WTC11 (cell line): ENCODE results near the gene PSMD14. TPM values are rescaled to one million over a fixed set of nuclear protein-coding genes. Genes with fewer than 3 reads are reported as not detected.
A peak's percentile ranks its signal among the peaks of the same experiment; 100 is the strongest.

Source experiments
- ESRRA ChIP-seq: sonication (generic); formaldehyde crosslinking; IDR thresholded peaks from 2 replicates; pipeline ENCODE4 v1.8.1; 2022; ENCODE audit warnings: mild to moderate bottlenecking, missing genetic modification reagents, borderline replicate concordance
- FOXP4 ChIP-seq: sonication (generic); formaldehyde crosslinking; IDR thresholded peaks from 2 replicates; pipeline ENCODE4 v1.8.0; 2022; ENCODE audit warnings: mild to moderate bottlenecking, missing genetic modification reagents
- GRHL2 ChIP-seq: fragments of 250-450 bp; sonication (Bioruptor Pico); IDR thresholded peaks from 2 replicates; pipeline ENCODE4 v1.8.0; 2022; ENCODE audit warnings: mild to moderate bottlenecking, moderate library complexity; ENCODE audit not compliant: insufficient replicate concordance, severe bottlenecking
- JAZF1 ChIP-seq: fragments of 250-450 bp; sonication (Bioruptor Pico); IDR thresholded peaks from 2 replicates; pipeline ENCODE4 v1.9.0; 2021; ENCODE audit warnings: moderate library complexity, mild to moderate bottlenecking, inconsistent platforms
- JUN ChIP-seq: sonication (generic); formaldehyde crosslinking; IDR thresholded peaks from 2 replicates; pipeline ENCODE4 v1.8.0; 2023; ENCODE audit warnings: mild to moderate bottlenecking, missing genetic modification reagents
- KAT7 ChIP-seq: sonication (generic); formaldehyde crosslinking; IDR thresholded peaks from 2 replicates; pipeline ENCODE4 v1.8.1; 2023; ENCODE audit warnings: missing genetic modification reagents, mild to moderate bottlenecking, borderline replicate concordance
- PREB ChIP-seq: sonication (generic); formaldehyde crosslinking; IDR thresholded peaks from 2 replicates; pipeline ENCODE4 v1.8.1; 2022; ENCODE audit warnings: mild to moderate bottlenecking, missing genetic modification reagents, moderate library complexity, borderline replicate concordance
- SOX15 ChIP-seq: fragments of 250-450 bp; sonication (Bioruptor Pico); IDR thresholded peaks from 2 replicates; pipeline ENCODE4 v1.9.0; 2021; ENCODE audit warnings: mild to moderate bottlenecking
- USF1 ChIP-seq: sonication (generic); formaldehyde crosslinking; IDR thresholded peaks from 2 replicates; pipeline ENCODE4 v1.8.0; 2022; ENCODE audit warnings: mild to moderate bottlenecking, missing genetic modification reagents
- ZNF121 ChIP-seq: sonication (generic); formaldehyde crosslinking; IDR thresholded peaks from 2 replicates; pipeline ENCODE4 v1.8.0; 2023; ENCODE audit warnings: missing genetic modification reagents
- ZNF138 ChIP-seq: sonication (generic); formaldehyde crosslinking; conservative IDR thresholded peaks from 2 replicates; pipeline ENCODE4 v1.8.1; 2022; ENCODE audit warnings: mild to moderate bottlenecking, moderate library complexity, missing genetic modification reagents
- ZNF317 ChIP-seq: sonication (generic); formaldehyde crosslinking; IDR thresholded peaks from 2 replicates; pipeline ENCODE4 v1.8.1; 2023; ENCODE audit warnings: low read depth, mild to moderate bottlenecking, moderate library complexity, missing genetic modification reagents, borderline replicate concordance
- ZNF423 ChIP-seq: fragments of 250-450 bp; sonication (Bioruptor Pico); IDR thresholded peaks from 2 replicates; pipeline ENCODE4 v2.1.2; 2022; ENCODE audit warnings: mild to moderate bottlenecking, moderate library complexity
- ZNF532 ChIP-seq: fragments of 250-450 bp; sonication (Bioruptor Pico); IDR thresholded peaks from 2 replicates; pipeline ENCODE4 v1.9.0; 2021; ENCODE audit warnings: mild to moderate bottlenecking, borderline replicate concordance
- ZNF671 ChIP-seq: fragments of 250-450 bp; sonication (Bioruptor Pico); IDR thresholded peaks from 2 replicates; pipeline ENCODE4 v1.8.0; 2021; ENCODE audit warnings: mild to moderate bottlenecking
- total RNA-seq: library from RNA; stranded (reverse); gene quantifications from 3 replicates; pipeline ENCODE4 v1.2.3, GENCODE V29; 2021
- TF ChIP-seq, protein P1 (sequence below): sonication (generic); formaldehyde crosslinking; IDR thresholded peaks from 2 replicates; pipeline ENCODE4 v1.8.0; 2023; ENCODE audit warnings: missing genetic modification reagents, mild to moderate bottlenecking, borderline replicate concordance
- TF ChIP-seq, protein P2 (sequence below): fragments of 250-450 bp; sonication (Bioruptor Pico); conservative IDR thresholded peaks from 2 replicates; pipeline ENCODE4 v1.9.0; 2021; ENCODE audit warnings: mild to moderate bottlenecking
- TF ChIP-seq, protein P3 (sequence below): sonication (generic); formaldehyde crosslinking; IDR thresholded peaks from 2 replicates; pipeline ENCODE4 v1.8.0; 2023; ENCODE audit warnings: mild to moderate bottlenecking, missing genetic modification reagents
- TF ChIP-seq, protein P4 (sequence below): sonication (generic); formaldehyde crosslinking; conservative IDR thresholded peaks from 2 replicates; pipeline ENCODE4 v1.8.1; 2022; ENCODE audit warnings: mild to moderate bottlenecking, missing genetic modification reagents

PSMD14 gene
- total RNA-seq, 1 experiment from 2014 or later: 80.5 TPM

- TF ChIP-seq, protein P1, sequence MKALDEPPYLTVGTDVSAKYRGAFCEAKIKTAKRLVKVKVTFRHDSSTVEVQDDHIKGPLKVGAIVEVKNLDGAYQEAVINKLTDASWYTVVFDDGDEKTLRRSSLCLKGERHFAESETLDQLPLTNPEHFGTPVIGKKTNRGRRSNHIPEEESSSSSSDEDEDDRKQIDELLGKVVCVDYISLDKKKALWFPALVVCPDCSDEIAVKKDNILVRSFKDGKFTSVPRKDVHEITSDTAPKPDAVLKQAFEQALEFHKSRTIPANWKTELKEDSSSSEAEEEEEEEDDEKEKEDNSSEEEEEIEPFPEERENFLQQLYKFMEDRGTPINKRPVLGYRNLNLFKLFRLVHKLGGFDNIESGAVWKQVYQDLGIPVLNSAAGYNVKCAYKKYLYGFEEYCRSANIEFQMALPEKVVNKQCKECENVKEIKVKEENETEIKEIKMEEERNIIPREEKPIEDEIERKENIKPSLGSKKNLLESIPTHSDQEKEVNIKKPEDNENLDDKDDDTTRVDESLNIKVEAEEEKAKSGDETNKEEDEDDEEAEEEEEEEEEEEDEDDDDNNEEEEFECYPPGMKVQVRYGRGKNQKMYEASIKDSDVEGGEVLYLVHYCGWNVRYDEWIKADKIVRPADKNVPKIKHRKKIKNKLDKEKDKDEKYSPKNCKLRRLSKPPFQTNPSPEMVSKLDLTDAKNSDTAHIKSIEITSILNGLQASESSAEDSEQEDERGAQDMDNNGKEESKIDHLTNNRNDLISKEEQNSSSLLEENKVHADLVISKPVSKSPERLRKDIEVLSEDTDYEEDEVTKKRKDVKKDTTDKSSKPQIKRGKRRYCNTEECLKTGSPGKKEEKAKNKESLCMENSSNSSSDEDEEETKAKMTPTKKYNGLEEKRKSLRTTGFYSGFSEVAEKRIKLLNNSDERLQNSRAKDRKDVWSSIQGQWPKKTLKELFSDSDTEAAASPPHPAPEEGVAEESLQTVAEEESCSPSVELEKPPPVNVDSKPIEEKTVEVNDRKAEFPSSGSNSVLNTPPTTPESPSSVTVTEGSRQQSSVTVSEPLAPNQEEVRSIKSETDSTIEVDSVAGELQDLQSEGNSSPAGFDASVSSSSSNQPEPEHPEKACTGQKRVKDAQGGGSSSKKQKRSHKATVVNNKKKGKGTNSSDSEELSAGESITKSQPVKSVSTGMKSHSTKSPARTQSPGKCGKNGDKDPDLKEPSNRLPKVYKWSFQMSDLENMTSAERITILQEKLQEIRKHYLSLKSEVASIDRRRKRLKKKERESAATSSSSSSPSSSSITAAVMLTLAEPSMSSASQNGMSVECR (CRISPR knock-in tag): no peak
- no peak for TF ChIP-seq ZNF532
- TF ChIP-seq GRHL2 (CRISPR knock-in tag): no peak
- TF ChIP-seq JAZF1: no peak
- TF ChIP-seq, protein P2, sequence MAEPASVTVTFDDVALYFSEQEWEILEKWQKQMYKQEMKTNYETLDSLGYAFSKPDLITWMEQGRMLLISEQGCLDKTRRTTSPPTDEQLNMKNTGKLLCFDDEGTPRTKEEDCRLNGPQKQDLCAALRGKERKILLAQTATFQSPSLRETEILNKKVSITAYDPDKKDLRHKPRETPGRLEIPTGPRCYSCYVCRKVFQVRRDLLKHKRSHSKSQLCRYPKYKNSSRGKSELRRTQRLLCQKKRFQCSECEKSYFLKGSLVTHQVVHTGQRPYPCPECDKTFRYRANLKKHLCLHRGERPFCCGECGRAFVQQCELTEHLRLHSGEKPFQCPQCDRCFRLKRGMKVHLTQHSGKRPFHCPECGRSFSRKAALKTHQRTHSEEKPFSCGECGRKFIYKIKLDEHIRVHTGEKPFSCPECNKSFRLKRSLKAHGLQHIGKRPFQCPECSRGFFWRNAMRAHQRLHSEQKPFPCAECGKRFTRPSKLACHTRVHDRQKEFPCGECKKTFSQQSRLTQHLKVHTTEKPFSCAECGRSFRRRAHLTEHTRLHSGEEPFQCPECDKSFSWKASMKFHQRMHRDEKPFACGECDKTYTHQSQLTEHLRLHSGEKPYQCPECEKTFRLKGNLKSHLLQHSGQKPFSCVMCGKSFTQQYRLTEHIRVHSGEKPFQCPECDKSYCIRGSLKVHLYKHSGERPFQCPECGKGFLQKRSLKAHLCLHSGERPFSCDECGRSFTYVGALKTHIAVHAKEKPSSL: no peak
- TF ChIP-seq SOX15 (CRISPR knock-in tag): no peak
- TF ChIP-seq FOXP4 (CRISPR knock-in tag): peak; percentile 58; the same call in 1 of the 2 replicates
- TF ChIP-seq PREB: no peak
- no peak for TF ChIP-seq USF1 (CRISPR knock-in tag)
- TF ChIP-seq, protein P3, sequence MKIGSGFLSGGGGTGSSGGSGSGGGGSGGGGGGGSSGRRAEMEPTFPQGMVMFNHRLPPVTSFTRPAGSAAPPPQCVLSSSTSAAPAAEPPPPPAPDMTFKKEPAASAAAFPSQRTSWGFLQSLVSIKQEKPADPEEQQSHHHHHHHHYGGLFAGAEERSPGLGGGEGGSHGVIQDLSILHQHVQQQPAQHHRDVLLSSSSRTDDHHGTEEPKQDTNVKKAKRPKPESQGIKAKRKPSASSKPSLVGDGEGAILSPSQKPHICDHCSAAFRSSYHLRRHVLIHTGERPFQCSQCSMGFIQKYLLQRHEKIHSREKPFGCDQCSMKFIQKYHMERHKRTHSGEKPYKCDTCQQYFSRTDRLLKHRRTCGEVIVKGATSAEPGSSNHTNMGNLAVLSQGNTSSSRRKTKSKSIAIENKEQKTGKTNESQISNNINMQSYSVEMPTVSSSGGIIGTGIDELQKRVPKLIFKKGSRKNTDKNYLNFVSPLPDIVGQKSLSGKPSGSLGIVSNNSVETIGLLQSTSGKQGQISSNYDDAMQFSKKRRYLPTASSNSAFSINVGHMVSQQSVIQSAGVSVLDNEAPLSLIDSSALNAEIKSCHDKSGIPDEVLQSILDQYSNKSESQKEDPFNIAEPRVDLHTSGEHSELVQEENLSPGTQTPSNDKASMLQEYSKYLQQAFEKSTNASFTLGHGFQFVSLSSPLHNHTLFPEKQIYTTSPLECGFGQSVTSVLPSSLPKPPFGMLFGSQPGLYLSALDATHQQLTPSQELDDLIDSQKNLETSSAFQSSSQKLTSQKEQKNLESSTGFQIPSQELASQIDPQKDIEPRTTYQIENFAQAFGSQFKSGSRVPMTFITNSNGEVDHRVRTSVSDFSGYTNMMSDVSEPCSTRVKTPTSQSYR: no peak
- no peak for TF ChIP-seq ZNF423
- TF ChIP-seq JUN: no peak
- no peak for TF ChIP-seq ZNF138 (CRISPR knock-in tag)
- TF ChIP-seq, protein P4, sequence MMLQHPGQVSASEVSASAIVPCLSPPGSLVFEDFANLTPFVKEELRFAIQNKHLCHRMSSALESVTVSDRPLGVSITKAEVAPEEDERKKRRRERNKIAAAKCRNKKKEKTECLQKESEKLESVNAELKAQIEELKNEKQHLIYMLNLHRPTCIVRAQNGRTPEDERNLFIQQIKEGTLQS (CRISPR knock-in tag): no peak
- no peak for TF ChIP-seq ZNF317 (CRISPR knock-in tag)
- no peak for TF ChIP-seq KAT7
- no peak for TF ChIP-seq ESRRA (CRISPR knock-in tag)
- TF ChIP-seq ZNF121: no peak
- TF ChIP-seq ZNF671 (CRISPR knock-in tag): no peak
Observed at GRCh38 chr2:161418715-161419637, 110.8 kb downstream of the PSMD14 start (continued).
